GM13977 (cell line): ENCODE measurements around the gene RPL7L1.

Source experiments
- DNase-seq: peaks from one replicate; pipeline ENCODE4 v3.0.0; 2012; ENCODE audit warnings: low spot score
- CTCF ChIP-seq: IDR thresholded peaks from 2 replicates; pipeline ENCODE4 v1.5.1; 2012; ENCODE audit warnings: mild to moderate bottlenecking, control low read depth; ENCODE audit not compliant: insufficient read depth; ENCODE audit errors: extremely low read depth, missing control alignments
- in situ Hi-C: fragments of 300-500 bp; cut with MboI; formaldehyde crosslinking; loops from one replicate; pipeline ENCODE4 v1.12.0; 2022; ENCODE audit warnings: low sequenced_read_pairs, low pct_unique_long_range_greater_than_20kb, mixed read lengths, inconsistent platforms; ENCODE audit not compliant: unreplicated experiment

RPL7L1 gene

DNA sequence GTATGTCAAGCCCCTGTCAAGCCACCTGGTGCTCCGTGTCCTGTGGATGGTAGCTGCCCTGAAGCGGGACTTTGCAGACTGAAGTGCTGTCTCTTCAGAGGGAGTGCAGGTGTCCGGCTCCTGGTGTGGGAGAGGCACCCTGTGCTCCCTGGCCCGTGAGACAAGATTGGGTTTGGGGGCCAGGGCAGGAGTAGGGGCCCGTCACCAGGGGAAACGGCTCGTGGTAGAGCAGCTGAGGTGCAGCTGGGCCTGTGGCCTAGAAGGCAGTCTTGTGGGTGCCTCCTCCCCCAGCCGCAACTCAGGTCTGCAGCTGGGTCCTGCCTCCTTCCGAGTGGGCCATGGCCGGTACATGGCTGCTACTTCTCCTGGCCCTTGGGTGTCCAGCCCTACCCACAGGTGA is 36.3 kb downstream of the RPL7L1 start, which contains the start of gene PTCRA:
Gene PTCRA, plus strand, starts transcription at position 322 of the 400 bp plus-strand sequence. Its CDS starts 17 bp downstream, at position 339.
- TF ChIP-seq CTCF: no peak
- DNase-seq: peak; percentile 50
- in situ Hi-C loops: no loop called here

- peak; percentile 10 for DNase-seq
- no peak for TF ChIP-seq CTCF
- in situ Hi-C loops: no loop called here
Observed at GRCh38 chr6:42916288-42916687, 36.9 kb downstream of the RPL7L1 start.

- in situ Hi-C loops: no loop called here
- no peak for TF ChIP-seq CTCF
Observed at GRCh38 chr6:42921801-42922200, 42.4 kb downstream of the RPL7L1 start.

GRCh38 chr6:42923666-42924065 is 44.2 kb downstream of the RPL7L1 start:
- DNase-seq: no peak
- TF ChIP-seq CTCF: no peak
- in situ Hi-C loops: no loop called here

More at GRCh38 chr6:42921801-42922200, 42.4 kb downstream of the RPL7L1 start:
- DNase-seq: no peak

- in situ Hi-C loops: no loop called here
- no peak for DNase-seq
- TF ChIP-seq CTCF: no peak
Observed at GRCh38 chr6:42925248-42925857, 45.9 kb downstream of the RPL7L1 start.

- in situ Hi-C loops: no loop called here
- no peak for TF ChIP-seq CTCF
- peak; percentile 92 for DNase-seq
Observed at GRCh38 chr6:42928986-42929820, 49.8 kb downstream of the RPL7L1 start, which contains the start of gene CNPY3. Gene CNPY3, plus strand, starts transcription at chr6:42929480. Its CDS starts 91 bp downstream, at chr6:42929571.
